ENCODE measurements around the gene MAP4K2. TPM values are rescaled to one million over a fixed set of nuclear protein-coding genes. Genes with fewer than 3 reads are reported as not detected.

MAP4K2 gene
- total and polyA plus RNA-seq, 9 of the 15 experiments (the other 6 are each of a cell fraction or from before 2014, with no cell fraction given), result 0.13 to 14.5 (median 7.3) TPM

DNA sequence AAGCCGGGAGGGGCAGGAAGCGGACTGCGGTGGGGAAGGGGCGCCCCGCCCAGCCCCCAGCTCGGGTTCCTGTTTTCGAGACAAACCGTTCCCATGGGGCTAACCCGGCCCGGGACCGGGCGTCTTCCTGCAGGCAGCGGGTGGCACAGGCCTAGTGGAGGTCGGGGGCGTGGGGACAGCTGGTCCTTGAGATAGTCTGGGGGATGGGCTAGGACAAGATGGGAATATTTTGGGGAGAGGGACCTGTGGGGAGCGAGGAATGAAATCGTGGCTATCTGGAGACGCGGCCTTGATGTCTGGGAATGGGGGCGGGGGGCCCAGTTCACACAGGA, 57.9 kb downstream of the MAP4K2 start (continued):
- TF ChIP-seq, protein P1, sequence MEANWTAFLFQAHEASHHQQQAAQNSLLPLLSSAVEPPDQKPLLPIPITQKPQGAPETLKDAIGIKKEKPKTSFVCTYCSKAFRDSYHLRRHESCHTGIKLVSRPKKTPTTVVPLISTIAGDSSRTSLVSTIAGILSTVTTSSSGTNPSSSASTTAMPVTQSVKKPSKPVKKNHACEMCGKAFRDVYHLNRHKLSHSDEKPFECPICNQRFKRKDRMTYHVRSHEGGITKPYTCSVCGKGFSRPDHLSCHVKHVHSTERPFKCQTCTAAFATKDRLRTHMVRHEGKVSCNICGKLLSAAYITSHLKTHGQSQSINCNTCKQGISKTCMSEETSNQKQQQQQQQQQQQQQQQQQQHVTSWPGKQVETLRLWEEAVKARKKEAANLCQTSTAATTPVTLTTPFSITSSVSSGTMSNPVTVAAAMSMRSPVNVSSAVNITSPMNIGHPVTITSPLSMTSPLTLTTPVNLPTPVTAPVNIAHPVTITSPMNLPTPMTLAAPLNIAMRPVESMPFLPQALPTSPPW (CRISPR knock-in tag; IDR thresholded peaks at IDR 0.05), result peak; percentile 29; the same call in 1 of the 2 replicates
- TF ChIP-seq HDAC8 (tag; IDR thresholded peaks at IDR 0.05) (no peak), YY1 (IDR thresholded peaks at IDR 0.05; ENCODE audit: borderline replicate concordance in 1 of 3, control insufficient read depth in 1 of 3, extremely low read depth in 1 of 3, insufficient read depth in 3 of 3, insufficient read length in 1 of 3, insufficient replicate concordance in 2 of 3, low read depth in 1 of 3, low read length in 2 of 3) (peak in 1 of 3 experiments; percentile 14), FOXP1 (CRISPR knock-in tag; IDR thresholded peaks at IDR 0.05) (peak; percentile 74; the same call in 1 of the 2 replicates), ZBTB17 (CRISPR knock-in tag; IDR thresholded peaks at IDR 0.05) (no peak; the same call in 1 of the 2 replicates), ZBTB7A (IDR thresholded peaks at IDR 0.05; ENCODE audit: borderline replicate concordance, control insufficient read depth, low read depth, low read length) (peak; percentile 98), RCOR1 (IDR thresholded peaks at IDR 0.05; ENCODE audit: borderline replicate concordance in 1 of 2, low read depth in 2 of 2, low read length in 2 of 2) (0 out of 4 replicates have a peak, but pooled peaks of 1 of the 2 experiments have one; percentile 8), MTA3 (IDR thresholded peaks at IDR 0.05; ENCODE audit: borderline replicate concordance) (0 out of 2 replicates have a peak, but pooled peaks have one; percentile 26), ETV1 (tag; conservative IDR thresholded peaks at IDR 0.05; ENCODE audit: low read depth) (peak; percentile 68), ZNF12 (CRISPR knock-in tag; IDR thresholded peaks at IDR 0.05) (0 out of 2 replicates have a peak, but pooled peaks have one; percentile 49), RAD21 (CRISPR knock-in tag; conservative IDR thresholded peaks at IDR 0.05 in 1 of 2, IDR thresholded peaks at IDR 0.05 in 1 of 2) (no peak), CCNT2 (IDR thresholded peaks at IDR 0.05; ENCODE audit: borderline replicate concordance, extremely low read depth, insufficient read length, low read depth, low read length) (no peak), SMAD2 (IDR thresholded peaks at IDR 0.05; ENCODE audit: low read depth, low read length) (no peak), ZFX (CRISPR knock-in tag; IDR thresholded peaks at IDR 0.05) (peak; percentile 82)
- TF ChIP-seq, protein P2, sequence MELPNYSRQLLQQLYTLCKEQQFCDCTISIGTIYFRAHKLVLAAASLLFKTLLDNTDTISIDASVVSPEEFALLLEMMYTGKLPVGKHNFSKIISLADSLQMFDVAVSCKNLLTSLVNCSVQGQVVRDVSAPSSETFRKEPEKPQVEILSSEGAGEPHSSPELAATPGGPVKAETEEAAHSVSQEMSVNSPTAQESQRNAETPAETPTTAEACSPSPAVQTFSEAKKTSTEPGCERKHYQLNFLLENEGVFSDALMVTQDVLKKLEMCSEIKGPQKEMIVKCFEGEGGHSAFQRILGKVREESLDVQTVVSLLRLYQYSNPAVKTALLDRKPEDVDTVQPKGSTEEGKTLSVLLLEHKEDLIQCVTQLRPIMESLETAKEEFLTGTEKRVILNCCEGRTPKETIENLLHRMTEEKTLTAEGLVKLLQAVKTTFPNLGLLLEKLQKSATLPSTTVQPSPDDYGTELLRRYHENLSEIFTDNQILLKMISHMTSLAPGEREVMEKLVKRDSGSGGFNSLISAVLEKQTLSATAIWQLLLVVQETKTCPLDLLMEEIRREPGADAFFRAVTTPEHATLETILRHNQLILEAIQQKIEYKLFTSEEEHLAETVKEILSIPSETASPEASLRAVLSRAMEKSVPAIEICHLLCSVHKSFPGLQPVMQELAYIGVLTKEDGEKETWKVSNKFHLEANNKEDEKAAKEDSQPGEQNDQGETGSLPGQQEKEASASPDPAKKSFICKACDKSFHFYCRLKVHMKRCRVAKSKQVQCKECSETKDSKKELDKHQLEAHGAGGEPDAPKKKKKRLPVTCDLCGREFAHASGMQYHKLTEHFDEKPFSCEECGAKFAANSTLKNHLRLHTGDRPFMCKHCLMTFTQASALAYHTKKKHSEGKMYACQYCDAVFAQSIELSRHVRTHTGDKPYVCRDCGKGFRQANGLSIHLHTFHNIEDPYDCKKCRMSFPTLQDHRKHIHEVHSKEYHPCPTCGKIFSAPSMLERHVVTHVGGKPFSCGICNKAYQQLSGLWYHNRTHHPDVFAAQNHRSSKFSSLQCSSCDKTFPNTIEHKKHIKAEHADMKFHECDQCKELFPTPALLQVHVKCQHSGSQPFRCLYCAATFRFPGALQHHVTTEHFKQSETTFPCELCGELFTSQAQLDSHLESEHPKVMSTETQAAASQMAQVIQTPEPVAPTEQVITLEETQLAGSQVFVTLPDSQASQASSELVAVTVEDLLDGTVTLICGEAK (IDR thresholded peaks at IDR 0.05), result 0 out of 2 replicates have a peak, but pooled peaks have one; percentile 37
- TF ChIP-seq, protein P2 (CRISPR knock-in tag; IDR thresholded peaks at IDR 0.05), result no peak

Measured in K562 (cell line).